Measurements from ENCODE around the gene TSPEAR. TPM values are rescaled to one million over a fixed set of nuclear protein-coding genes. Genes with fewer than 3 reads are reported as not detected.

Gene TSPEAR
- total RNA-seq, 1 donor from 2014 or later, result not detected

DNA sequence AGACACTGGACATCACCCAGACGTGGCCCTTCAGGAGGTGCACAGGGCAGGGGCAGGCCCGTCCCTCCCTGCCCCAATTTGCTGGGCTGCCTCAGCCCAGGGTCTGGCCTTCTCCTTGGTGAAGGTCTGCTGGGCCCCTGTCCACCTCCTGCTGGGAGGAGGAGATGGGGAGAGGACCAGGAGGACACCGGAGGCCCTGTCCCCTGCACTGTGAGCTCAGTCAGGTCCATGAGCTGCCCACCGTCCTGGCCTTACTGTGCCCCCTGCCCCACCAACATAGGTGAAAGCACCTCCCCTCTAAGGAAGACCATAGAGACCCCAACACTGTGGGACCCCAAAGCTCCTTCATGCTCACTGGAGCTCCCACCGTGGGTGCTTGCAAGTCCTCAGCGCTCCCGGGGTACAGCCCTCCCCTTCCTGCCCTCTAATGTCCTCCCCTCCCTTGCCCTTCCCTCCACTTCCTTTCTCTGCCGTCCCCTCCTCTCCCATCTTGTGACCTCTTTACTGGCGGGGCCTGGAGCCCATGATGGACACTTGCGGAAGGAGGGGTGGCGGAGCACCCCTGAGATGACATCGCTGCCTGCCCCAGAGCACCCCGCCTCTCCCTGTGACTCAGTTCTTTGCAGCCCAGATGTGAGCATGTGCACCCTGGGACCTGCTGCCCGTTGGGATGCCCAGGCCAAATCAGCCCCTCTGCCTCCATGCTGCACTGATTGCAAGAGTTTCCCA, 251.5 kb downstream of the TSPEAR start:
- DNase-seq (ENCODE audit: low read depth), result no peak
- TF ChIP-seq, protein P1, sequence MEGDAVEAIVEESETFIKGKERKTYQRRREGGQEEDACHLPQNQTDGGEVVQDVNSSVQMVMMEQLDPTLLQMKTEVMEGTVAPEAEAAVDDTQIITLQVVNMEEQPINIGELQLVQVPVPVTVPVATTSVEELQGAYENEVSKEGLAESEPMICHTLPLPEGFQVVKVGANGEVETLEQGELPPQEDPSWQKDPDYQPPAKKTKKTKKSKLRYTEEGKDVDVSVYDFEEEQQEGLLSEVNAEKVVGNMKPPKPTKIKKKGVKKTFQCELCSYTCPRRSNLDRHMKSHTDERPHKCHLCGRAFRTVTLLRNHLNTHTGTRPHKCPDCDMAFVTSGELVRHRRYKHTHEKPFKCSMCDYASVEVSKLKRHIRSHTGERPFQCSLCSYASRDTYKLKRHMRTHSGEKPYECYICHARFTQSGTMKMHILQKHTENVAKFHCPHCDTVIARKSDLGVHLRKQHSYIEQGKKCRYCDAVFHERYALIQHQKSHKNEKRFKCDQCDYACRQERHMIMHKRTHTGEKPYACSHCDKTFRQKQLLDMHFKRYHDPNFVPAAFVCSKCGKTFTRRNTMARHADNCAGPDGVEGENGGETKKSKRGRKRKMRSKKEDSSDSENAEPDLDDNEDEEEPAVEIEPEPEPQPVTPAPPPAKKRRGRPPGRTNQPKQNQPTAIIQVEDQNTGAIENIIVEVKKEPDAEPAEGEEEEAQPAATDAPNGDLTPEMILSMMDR (conservative IDR thresholded peaks at IDR 0.05; ENCODE audit: low read depth, low read length), result no peak
- no peak overlapping the region for H3K4me3 ChIP-seq (ENCODE audit: low read depth, low read length)

DNA sequence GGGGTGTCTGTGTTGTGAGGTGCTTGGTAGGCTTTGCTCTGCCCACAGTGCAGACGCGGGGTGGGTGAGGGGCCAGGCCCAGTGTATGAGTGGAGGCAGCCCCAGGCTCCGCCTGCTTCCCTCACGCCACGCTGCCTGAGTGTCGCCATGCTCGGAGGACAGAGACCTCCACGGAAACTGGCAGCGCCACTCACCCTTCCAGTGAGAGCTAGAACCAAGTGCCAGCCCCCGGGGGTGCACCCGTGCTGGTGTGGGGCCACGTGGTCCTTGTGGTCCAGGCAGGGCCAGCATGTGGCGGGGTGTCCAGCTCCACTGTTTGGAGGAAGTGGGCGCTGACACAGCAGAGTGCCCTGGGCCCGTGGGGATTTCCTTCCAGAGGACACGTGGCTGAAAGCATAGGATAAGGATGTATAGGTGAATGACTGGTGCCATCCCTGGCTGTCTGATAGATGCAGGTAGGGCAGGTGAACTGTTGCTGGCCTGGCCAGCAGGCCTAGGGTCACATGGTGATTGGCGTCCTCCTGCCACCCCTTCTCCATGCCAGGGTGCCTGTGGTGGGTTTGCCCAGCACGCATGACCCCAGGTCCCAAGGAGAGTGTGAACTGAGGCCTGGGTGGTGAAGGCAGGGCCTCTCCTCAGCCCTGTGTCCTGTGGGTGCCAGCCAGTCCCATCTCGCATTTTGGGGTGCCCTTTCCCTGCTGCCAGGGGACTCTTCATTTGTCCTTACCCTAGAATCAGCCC, 252.2 kb downstream of the TSPEAR start:
- TF ChIP-seq, protein P1 (conservative IDR thresholded peaks at IDR 0.05; ENCODE audit: low read depth, low read length), result no peak
- no peak for DNase-seq (ENCODE audit: low read depth)
- H3K4me3 ChIP-seq (ENCODE audit: low read depth, low read length), result no peak overlapping the region

DNA sequence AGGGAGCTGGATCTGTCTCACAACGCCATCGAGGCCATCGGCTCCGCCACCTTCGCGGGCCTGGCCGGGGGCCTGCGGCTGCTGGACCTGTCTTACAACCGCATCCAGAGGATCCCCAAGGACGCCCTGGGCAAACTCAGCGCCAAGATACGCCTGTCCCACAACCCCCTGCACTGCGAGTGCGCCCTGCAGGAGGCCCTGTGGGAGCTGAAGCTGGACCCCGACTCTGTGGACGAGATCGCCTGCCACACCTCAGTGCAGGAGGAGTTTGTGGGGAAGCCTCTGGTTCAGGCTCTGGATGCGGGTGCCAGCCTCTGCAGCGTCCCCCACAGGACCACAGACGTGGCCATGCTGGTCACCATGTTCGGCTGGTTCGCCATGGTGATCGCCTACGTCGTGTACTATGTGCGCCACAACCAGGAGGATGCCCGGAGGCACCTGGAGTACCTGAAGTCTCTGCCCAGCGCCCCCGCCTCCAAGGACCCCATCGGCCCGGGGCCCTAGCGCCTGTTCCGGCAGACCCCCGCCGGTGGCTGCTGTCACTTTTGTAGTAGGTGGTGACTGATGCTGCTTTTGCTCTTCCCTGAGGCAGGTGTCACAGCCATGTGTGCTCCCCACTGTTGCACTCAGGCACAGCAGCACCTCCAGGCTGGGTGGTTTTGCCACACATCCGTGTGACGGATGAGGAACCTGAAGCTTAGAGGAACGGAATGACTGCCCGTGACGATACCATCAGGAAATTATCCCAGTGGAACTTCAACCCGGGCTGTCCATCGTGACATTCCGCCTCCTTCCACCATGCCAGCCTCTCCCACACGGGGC, 254.2 kb downstream of the TSPEAR start:
- DNase-seq (ENCODE audit: low read depth), result no peak
- TF ChIP-seq, protein P1 (conservative IDR thresholded peaks at IDR 0.05; ENCODE audit: low read depth, low read length), result no peak
- no peak overlapping the region for H3K4me3 ChIP-seq (ENCODE audit: low read depth, low read length)

DNA sequence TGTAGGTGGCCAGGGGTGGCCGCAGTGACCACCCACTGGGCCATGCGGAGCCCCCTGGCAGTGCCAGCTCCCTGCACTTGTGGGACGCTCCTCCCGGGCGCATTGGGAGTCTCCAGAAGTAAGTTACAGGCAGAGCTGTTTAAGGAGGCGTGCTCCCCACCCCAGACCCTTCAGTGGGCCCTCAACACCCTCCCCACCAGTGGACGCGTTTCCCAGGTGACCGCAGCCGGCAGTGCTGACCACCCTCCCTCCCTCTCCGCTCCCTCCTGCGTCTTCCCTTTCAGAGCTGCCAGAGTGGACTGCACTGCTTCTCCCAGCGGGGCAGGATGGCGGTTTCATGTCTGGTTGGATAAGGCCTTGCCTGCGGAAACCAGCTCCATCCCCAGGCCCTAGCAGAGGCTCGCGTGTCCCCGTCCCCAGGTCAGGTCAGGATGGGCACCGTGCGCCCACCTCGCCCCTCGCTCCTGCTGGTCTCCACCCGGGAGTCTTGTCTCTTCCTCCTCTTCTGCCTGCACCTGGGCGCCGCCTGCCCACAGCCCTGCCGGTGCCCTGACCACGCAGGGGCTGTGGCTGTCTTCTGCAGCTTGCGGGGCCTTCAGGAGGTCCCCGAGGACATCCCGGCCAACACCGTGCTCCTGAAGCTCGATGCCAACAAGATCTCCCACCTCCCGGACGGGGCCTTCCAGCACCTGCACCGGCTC, 255.0 kb downstream of the TSPEAR start:
- DNase-seq (ENCODE audit: low read depth), result no peak
- peak overlapping the region; percentile 50 for H3K4me3 ChIP-seq (ENCODE audit: low read depth, low read length)
- TF ChIP-seq, protein P1 (conservative IDR thresholded peaks at IDR 0.05; ENCODE audit: low read depth, low read length), result no peak

DNA sequence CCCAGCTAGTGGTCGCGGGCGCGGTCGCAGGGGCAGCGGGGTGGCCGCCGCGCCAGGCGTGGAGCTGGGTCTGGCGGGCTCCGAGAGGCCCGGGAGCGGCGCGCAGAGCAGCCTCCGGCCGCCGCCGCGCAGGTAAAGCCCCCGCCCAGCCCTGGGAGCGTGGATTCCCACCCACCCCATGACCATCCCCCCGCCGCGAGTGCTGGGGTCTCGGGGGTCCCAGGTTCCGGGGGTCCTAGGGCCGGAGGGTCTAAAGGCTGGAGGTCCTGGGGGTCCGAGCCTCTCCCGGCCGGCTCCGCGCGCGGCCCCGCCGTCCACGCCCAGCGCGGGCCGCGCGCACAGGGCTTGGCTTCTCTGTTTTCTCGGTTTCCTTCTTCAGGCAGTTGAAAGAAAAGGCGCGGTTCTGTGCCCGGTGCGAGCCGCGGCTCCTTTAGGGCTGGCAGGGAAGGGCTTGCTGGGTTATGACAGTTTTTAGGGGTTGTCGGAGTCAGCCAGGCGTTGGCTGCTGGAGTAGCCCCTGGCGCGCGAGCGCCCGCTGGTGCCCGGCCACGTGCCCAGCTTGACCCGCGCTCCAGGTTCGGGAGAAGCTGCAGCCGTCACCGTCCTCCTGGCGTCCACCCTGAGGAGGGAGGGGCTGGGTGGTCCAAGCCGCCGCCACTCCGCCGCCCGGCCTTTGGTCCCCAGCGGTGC, 255.7 kb downstream of the TSPEAR start:
- no peak for DNase-seq (ENCODE audit: low read depth)
- peak overlapping the region; percentile 50 for H3K4me3 ChIP-seq (ENCODE audit: low read depth, low read length)
- TF ChIP-seq, protein P1 (conservative IDR thresholded peaks at IDR 0.05; ENCODE audit: low read depth, low read length), result no peak

Data from epithelial cell of proximal tubule (primary cell).